Psoas muscle (tissue), 8 donors: ENCODE data around the gene FALEC. TPM values are rescaled to one million over a fixed set of nuclear protein-coding genes. Genes with fewer than 3 reads are reported as not detected.
A peak's percentile ranks its signal among the peaks of the same experiment; 100 is the strongest.

Source experiments
- ATAC-seq, 4 donors: fragments of 200-7000 bp; cut with Tn5 transposase; one replicate each; pipeline ENCODE4 v1.9.1; 2020; ENCODE audit warnings: moderate library complexity in 3 of 4, mild to moderate bottlenecking in 2 of 4
- DNase-seq, 2 donors: peaks; one replicate each; pipeline ENCODE4 v3.0.0-alpha.2; 2020
- H3K27ac ChIP-seq: fragments of 200-600 bp; one replicate; pipeline ENCODE4 v1.8.0; 2022
- H3K27me3 ChIP-seq, 3 donors: fragments of 200-600 bp in 1 of 3; one replicate each; pipeline versions ENCODE4 v1.6.1 to v1.8.0; 2013 to 2022; ENCODE audit warnings: low read length in 2 of 3, mild to moderate bottlenecking in 2 of 3, moderate library complexity in 1 of 3; ENCODE audit not compliant: insufficient read depth in 3 of 3
- H3K36me3 ChIP-seq, 2 donors: fragments of 200-600 bp in 1 of 2; one replicate each; pipeline versions ENCODE4 v1.6.1 to v1.8.0; 2013 to 2022; ENCODE audit warnings: low read depth in 1 of 2, mild to moderate bottlenecking in 1 of 2, moderate library complexity in 1 of 2; ENCODE audit not compliant: insufficient read depth in 1 of 2
- H3K4me1 ChIP-seq: fragments of 200-600 bp; one replicate; pipeline ENCODE4 v1.8.0; 2022
- H3K4me3 ChIP-seq: fragments of 200-600 bp; one replicate; pipeline ENCODE4 v1.8.0; 2022; ENCODE audit warnings: mild to moderate bottlenecking
- H3K9me3 ChIP-seq: fragments of 200-600 bp; one replicate; pipeline ENCODE4 v1.8.0; 2022
- WGBS, 3 donors: extraction: QIAGEN DNeasy Blood & Tissue Kit; methylation state at CpG; one replicate each; pipeline versions ENCODE4 v1.1.6 to v1.1.7; 2013; 5-methylcytosine and 5-hydroxymethylcytosine counted together
- intact Hi-C, 2 donors: fragments of 100-400 bp; cut with DNase I; formaldehyde crosslinking; loops; one replicate each; pipeline versions ENCODE4 v1.11.0 to v1.14.2; 2022
- polyA plus RNA-seq, 3 donors: library from polyadenylated mRNA; stranded (reverse); fragments of 200-250 nt; gene quantifications; one replicate each; pipeline ENCODE4 v1.2.3, GENCODE V29; 2013
- total RNA-seq, 4 donors: library from RNA; stranded (reverse); fragmentation: NEBNext Ultra II Directional in 2 of 4; extraction: Animal tissue kit (Norgen Biotek cat#: 25700) in 2 of 4; gene quantifications; one replicate each; pipeline versions ENCODE4 v1.2.1 to v1.2.4, GENCODE V29; 2021 to 2023
- TF ChIP-seq, protein P1 (sequence below): fragments of 200-600 bp; IDR thresholded peaks from one replicate; pipeline ENCODE4 v1.8.0; 2022; ENCODE audit warnings: antibody characterized with exemption
- donor health status: healthy with polysubstance abuse.
- donor health status: DM: no; HTN: no; CAD: no; lungs with moderate emphysema.
- donor health status: Bipolar disorder and iron deficiency.
- donor health status: healthy.
- donor health status: DM: yes; HTN: yes; CAD: no.
- donor health status: DM: no; HTN: no; CAD: no.
- donor health status: DM: no; HTN: no; CAD: no.
- donor health status: DM: yes; HTN: yes; CAD: no.

The FALEC gene
- total and polyA plus RNA-seq, 7 donors: 0.38 to 1.2 (median 0.39) TPM; not detected in 4

DNA sequence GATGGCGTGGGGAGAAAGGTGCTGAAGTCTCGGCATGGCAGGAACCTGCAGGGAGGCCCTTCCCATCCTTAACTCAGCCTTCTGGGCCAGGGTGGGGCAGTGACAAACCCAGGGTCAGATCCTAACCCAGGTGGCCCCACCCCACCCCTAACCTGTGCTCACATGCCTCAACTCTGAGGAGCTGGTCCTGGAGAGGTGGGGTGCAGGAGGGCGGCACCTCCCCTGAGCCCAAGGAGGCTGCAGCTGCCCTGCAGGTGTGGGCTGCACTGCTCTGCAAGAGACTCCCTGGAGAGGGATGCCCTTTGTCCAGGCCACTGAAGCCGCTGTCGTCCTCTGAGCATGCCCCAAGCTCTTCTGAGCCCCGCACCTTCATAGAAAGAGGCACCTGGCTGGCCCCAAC lies 18.4 kb downstream of the FALEC start:
- WGBS, 3 donors: 81 to 90% (median 89%) methylated on average over 6 of the region's 6 CpGs

DNA sequence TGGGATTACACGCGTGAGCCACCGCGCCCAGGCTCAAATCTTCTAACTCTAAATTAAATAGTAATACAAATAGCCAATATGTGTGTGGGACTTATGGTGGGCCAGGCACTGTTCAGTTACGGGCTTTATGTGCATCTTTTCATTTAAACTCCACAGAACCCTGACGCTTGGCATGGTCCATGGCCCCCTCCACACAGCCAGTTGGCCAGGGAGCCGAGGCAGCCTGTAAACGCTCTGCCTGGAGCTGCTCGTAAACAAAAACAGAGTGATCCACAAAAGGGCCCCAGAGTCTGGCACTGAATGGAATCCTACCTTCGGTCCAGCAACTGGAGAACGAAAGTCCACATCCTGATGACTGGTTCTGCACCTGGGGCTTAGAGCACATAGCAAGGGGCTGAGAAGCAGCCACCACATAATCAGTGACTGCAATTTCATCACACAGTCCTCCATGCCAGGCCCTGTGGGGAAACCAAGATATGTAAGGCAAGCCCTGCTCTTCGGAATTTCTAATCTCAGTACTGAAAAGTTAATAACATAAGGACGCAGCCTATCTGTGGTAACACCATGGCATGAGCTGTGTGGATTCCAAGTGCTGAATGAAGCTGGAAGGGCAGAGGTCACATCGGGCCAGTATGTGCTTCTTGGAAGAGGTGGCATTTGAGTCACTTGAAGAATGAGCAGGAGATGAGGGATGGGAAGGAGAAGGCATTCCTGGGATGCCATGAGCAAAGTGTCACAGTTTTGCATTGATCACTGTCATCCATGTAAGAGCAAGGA lies 20.1 kb downstream of the FALEC start:
- intact Hi-C loops: no loop called here
- no peaks in the 10 kb centered on the region for H3K9me3 ChIP-seq
- DNase-seq: peak in 1 of 2 donors; percentile 55
- peaks cover 24% of the 10 kb centered on the region for H3K4me1 ChIP-seq
- H3K27ac ChIP-seq: peak overlapping the region; percentile 83
- 27 to 50% (median 34%) methylated on average over 14 of the region's 14 CpGs for WGBS, 3 donors
- H3K27me3 ChIP-seq: no peaks in the 10 kb centered on the region
- H3K4me3 ChIP-seq: no peak overlapping the region
- ATAC-seq: peak; percentile 64 to 77 (median 74)
- no peaks in the 10 kb centered on the region for H3K36me3 ChIP-seq
- TF ChIP-seq, protein P1, sequence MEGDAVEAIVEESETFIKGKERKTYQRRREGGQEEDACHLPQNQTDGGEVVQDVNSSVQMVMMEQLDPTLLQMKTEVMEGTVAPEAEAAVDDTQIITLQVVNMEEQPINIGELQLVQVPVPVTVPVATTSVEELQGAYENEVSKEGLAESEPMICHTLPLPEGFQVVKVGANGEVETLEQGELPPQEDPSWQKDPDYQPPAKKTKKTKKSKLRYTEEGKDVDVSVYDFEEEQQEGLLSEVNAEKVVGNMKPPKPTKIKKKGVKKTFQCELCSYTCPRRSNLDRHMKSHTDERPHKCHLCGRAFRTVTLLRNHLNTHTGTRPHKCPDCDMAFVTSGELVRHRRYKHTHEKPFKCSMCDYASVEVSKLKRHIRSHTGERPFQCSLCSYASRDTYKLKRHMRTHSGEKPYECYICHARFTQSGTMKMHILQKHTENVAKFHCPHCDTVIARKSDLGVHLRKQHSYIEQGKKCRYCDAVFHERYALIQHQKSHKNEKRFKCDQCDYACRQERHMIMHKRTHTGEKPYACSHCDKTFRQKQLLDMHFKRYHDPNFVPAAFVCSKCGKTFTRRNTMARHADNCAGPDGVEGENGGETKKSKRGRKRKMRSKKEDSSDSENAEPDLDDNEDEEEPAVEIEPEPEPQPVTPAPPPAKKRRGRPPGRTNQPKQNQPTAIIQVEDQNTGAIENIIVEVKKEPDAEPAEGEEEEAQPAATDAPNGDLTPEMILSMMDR: no peak

More for the DNA sequence above, 18.4 kb downstream of the FALEC start:
- TF ChIP-seq, protein P1: no peak
- peak overlapping the region; percentile 83 for H3K27ac ChIP-seq
- ATAC-seq (no peak), DNase-seq (no peak)
- H3K9me3 ChIP-seq: no peaks in the 10 kb centered on the region
- H3K4me1 ChIP-seq: peaks cover 24% of the 10 kb centered on the region
- H3K27me3 ChIP-seq: no peaks in the 10 kb centered on the region
- no peak overlapping the region for H3K4me3 ChIP-seq
- intact Hi-C loops: loop anchor here in 1 of 2 donors (5.0 kb wide), 1 partner anchor 72 kb away; no protein-coding TSS in a partner anchor
- no peaks in the 10 kb centered on the region for H3K36me3 ChIP-seq

DNA sequence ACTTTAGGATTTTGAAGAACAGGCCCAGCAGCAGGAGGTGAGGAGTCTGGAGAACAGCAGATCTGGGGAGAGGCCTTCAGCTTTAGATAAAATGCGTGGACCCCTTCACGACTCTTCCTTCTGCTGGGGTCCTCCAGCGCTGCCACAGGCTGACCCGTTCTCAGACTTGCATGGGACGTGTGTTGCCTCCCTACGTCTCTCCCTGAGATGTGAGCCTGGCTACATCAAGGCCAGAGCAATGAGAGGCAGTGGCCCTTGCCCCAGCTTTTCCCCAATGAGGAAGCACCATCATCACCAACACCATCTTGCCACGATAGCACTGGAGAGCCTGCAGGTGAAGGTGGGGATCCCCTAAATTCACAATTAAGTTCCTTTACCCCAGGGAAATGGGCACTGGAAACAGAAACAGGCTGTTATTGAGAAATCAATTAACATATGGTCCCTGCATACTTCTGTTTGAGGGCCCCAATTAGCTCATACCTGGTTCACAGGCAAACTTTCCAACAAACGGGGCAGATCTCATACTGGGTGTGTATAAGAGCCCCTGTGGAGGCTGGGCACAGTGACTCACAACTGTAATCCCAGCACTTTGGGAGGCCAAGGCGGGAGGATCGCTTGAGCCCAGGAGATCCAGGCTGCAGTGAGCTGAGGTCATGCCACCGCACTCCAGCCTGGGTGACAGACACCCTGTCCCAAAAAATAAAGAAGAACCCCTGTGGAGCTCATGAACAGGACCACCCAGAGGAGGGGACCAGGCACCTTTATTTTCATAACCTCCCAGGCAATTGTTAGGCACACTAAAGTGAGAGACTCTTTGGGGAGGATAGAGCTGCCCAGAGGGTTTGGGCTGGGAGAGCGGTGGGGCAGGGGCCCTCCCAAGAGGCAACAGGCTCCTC lies 21.5 kb downstream of the FALEC start:
- H3K4me1 ChIP-seq: peaks cover 22% of the 10 kb centered on the region
- 91 to 95% (median 94%) methylated on average over 12 of the region's 12 CpGs for WGBS, 3 donors
- TF ChIP-seq, protein P1: no peak
- H3K4me3 ChIP-seq: no peak overlapping the region
- DNase-seq (no peak), ATAC-seq (no peak)
- intact Hi-C loops: no loop called here
- H3K27me3 ChIP-seq: no peaks in the 10 kb centered on the region
- H3K36me3 ChIP-seq: no peaks in the 10 kb centered on the region
- H3K27ac ChIP-seq: peak overlapping the region; percentile 83
- H3K9me3 ChIP-seq: no peaks in the 10 kb centered on the region

DNA sequence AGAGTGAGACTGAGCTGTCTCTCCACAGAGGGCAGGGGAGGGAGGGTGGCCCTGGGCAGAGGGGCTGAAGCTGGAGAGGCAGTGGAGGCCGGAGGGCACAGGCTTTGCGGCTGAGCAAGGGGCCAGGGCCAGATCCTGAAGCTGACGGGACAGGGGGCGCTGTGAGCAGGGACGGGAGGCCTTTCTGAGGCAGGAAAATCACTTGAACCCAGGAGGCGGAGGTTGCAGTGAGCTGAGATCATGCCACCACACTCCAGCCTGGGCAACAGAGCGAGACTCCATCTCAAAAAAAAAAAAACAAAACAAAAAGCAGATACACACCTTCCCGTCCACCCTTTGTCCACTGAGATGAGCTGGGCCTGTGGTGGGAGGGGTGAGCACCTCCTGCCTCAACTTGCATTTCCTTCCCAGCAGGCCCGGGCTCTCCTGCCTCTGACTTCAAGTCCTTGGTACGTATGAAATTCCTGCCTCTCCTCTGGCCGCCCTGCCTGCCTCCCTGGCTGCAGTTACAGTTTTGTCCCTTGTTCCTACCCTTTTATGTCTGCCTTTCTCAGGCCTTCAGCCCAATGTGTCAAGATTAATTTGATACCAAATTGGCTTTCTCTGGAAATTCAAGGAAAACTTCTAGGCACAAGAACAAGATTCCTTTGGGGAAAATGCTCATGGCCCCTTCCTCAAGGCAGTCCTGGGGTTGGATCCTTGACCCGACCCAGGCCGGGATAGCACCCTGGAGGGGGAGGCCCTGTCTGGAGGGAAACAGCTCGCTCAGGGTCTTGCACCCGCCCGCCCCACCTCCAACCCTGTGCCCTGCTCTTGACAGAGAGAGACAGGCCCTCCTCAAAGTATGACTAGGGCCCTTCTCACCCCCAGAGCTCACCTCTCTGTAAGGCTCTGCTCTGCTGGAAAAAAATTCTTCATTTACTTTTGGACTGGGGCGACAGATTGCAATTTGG lies 22.5 kb downstream of the FALEC start:
- Histone ChIP-seq H3K4me3 (no peak overlapping the region), H3K4me1 (peaks cover 13% of the 10 kb centered on the region), H3K9me3 (no peaks in the 10 kb centered on the region), H3K27ac (peak overlapping the region; percentile 83), H3K36me3 (no peaks in the 10 kb centered on the region), H3K27me3 (no peaks in the 10 kb centered on the region)
- DNase-seq (peak; percentile 57 to 65), ATAC-seq (no peak)
- 73 to 75% (median 74%) methylated on average over 17 of the region's 17 CpGs for WGBS, 3 donors
- TF ChIP-seq, protein P1: no peak
- intact Hi-C loops: no loop called here
